SH-SY5Y (cell line): ENCODE measurements around the gene HOXB9.

Experiments used
- GATA2 ChIP-seq: IDR thresholded peaks from 2 replicates; pipeline ENCODE4 v1.6.1; 2011; ENCODE audit warnings: mild to moderate bottlenecking, low read depth, low read length
- GATA3 ChIP-seq: IDR thresholded peaks from 2 replicates; pipeline ENCODE4 v1.6.1; 2011; ENCODE audit warnings: low read depth, mild to moderate bottlenecking, low read length, moderate library complexity

Gene HOXB9

GRCh38 chr17:48642843-48643696, 16.9 kb upstream of the HOXB9 start:
- no peak for TF ChIP-seq GATA2

- no peak for TF ChIP-seq GATA2
- no peak for TF ChIP-seq GATA3
Observed at GRCh38 chr17:48642059-48642842, 16.1 kb upstream of the HOXB9 start.

- no peak for TF ChIP-seq GATA2
- no peak for TF ChIP-seq GATA3
Observed at GRCh38 chr17:48641541-48642058, 15.4 kb upstream of the HOXB9 start.

GRCh38 chr17:48640858-48641180, 14.7 kb upstream of the HOXB9 start:
- no peak for TF ChIP-seq GATA2
- TF ChIP-seq GATA3: no peak

GRCh38 chr17:48639982-48640857, 14.1 kb upstream of the HOXB9 start:
- TF ChIP-seq GATA2 (no peak), GATA3 (no peak)

- TF ChIP-seq GATA3: no peak
- TF ChIP-seq GATA2: no peak
Observed at GRCh38 chr17:48639136-48639535, 13.0 kb upstream of the HOXB9 start.

- TF ChIP-seq GATA3: no peak
- TF ChIP-seq GATA2: no peak
Observed at GRCh38 chr17:48637323-48638260, 11.4 kb upstream of the HOXB9 start.

GRCh38 chr17:48636177-48637018, 10.2 kb upstream of the HOXB9 start:
- TF ChIP-seq GATA2 (no peak), GATA3 (no peak)

- TF ChIP-seq GATA2 (no peak), GATA3 (no peak)
Observed at GRCh38 chr17:48634493-48635208, 8.5 kb upstream of the HOXB9 start.

- TF ChIP-seq GATA2 (no peak), GATA3 (no peak)
Observed at GRCh38 chr17:48633266-48633677, 7.1 kb upstream of the HOXB9 start.

GRCh38 chr17:48632579-48633265, 6.6 kb upstream of the HOXB9 start:
- TF ChIP-seq GATA3 (no peak), GATA2 (no peak)
